ENCODE measurements around the gene ARF5.

GRCh38 chr7:127608446-127608845 is 20.2 kb downstream of the ARF5 start:
- TF ChIP-seq CTCF (IDR thresholded peaks at IDR 0.05 in 4 of 5, conservative IDR thresholded peaks at IDR 0.05 in 1 of 5) (no peak), POLR2A (IDR thresholded peaks at IDR 0.05) (no peak)
